Measurements from ENCODE around the gene RPL13.

Gene RPL13

GRCh38 chr16:89557690-89558490 lies 2.6 kb upstream of the RPL13 start:
- Histone ChIP-seq H3K27ac (no peak overlapping the region), H3K36me3 (peaks cover 48% of the 10 kb centered on the region)
- TF ChIP-seq CTCF (IDR thresholded peaks at IDR 0.05): no peak

GRCh38 chr16:89561142-89561883 lies 831 bp downstream of the RPL13 start:
- H3K9me3 ChIP-seq: no peaks in the 10 kb centered on the region
- no peak for TF ChIP-seq CTCF (IDR thresholded peaks at IDR 0.05)
- H3K27ac ChIP-seq: peak overlapping the region; percentile 91
- H3K27me3 ChIP-seq: peaks cover 14% of the 10 kb centered on the region
- peaks cover 36% of the 10 kb centered on the region for H3K36me3 ChIP-seq
- H3K4me1 ChIP-seq (ENCODE audit: control insufficient read depth in 1 of 2, insufficient read depth in 1 of 2, low read depth in 1 of 2, low read length in 1 of 2): peaks cover 38 to 50% of the 10 kb centered on the region in 2 experiments
- H3K4me3 ChIP-seq (ENCODE audit: low read depth in 1 of 2, low read length in 1 of 2): peak overlapping the region; percentile 91 to 97

More at GRCh38 chr16:89557690-89558490, 2.6 kb upstream of the RPL13 start:
- peaks cover 25 to 38% of the 10 kb centered on the region in 2 experiments for H3K4me1 ChIP-seq (ENCODE audit: control insufficient read depth in 1 of 2, insufficient read depth in 1 of 2, low read depth in 1 of 2, low read length in 1 of 2)
- no peaks in the 10 kb centered on the region for H3K27me3 ChIP-seq
- H3K9me3 ChIP-seq: no peaks in the 10 kb centered on the region
- no peak overlapping the region for H3K4me3 ChIP-seq (ENCODE audit: low read depth in 1 of 2, low read length in 1 of 2)

- no peaks in the 10 kb centered on the region for H3K9me3 ChIP-seq
- no peak overlapping the region for H3K4me3 ChIP-seq (ENCODE audit: low read depth in 1 of 2, low read length in 1 of 2)
- H3K27me3 ChIP-seq: peaks cover 17% of the 10 kb centered on the region
- no peak overlapping the region for H3K27ac ChIP-seq
- H3K4me1 ChIP-seq (ENCODE audit: control insufficient read depth in 1 of 2, insufficient read depth in 1 of 2, low read depth in 1 of 2, low read length in 1 of 2): peaks cover 38 to 48% of the 10 kb centered on the region in 2 experiments
- peaks cover 33% of the 10 kb centered on the region for H3K36me3 ChIP-seq
- TF ChIP-seq CTCF (IDR thresholded peaks at IDR 0.05): no peak
These were observed 1.6 kb downstream of the RPL13 start for GRCh38 chr16:89561884-89562599.

- no peak overlapping the region for H3K27ac ChIP-seq
- H3K27me3 ChIP-seq: peaks cover 17% of the 10 kb centered on the region
- no peak for TF ChIP-seq CTCF (IDR thresholded peaks at IDR 0.05)
- H3K4me1 ChIP-seq (ENCODE audit: control insufficient read depth in 1 of 2, insufficient read depth in 1 of 2, low read depth in 1 of 2, low read length in 1 of 2): peaks cover 38 to 42% of the 10 kb centered on the region in 2 experiments
- peaks cover 33% of the 10 kb centered on the region for H3K36me3 ChIP-seq
- H3K9me3 ChIP-seq: no peaks in the 10 kb centered on the region
- no peak overlapping the region for H3K4me3 ChIP-seq (ENCODE audit: low read depth in 1 of 2, low read length in 1 of 2)
These were observed 2.5 kb downstream of the RPL13 start for GRCh38 chr16:89562939-89563338.

- H3K27me3 ChIP-seq: peaks cover 17% of the 10 kb centered on the region
- peaks cover 38 to 42% of the 10 kb centered on the region in 2 experiments for H3K4me1 ChIP-seq (ENCODE audit: control insufficient read depth in 1 of 2, insufficient read depth in 1 of 2, low read depth in 1 of 2, low read length in 1 of 2)
- H3K36me3 ChIP-seq: peaks cover 33% of the 10 kb centered on the region
- no peak overlapping the region for H3K27ac ChIP-seq
- H3K4me3 ChIP-seq (ENCODE audit: low read depth in 1 of 2, low read length in 1 of 2): no peak overlapping the region
- no peak for TF ChIP-seq CTCF (IDR thresholded peaks at IDR 0.05)
- H3K9me3 ChIP-seq: no peaks in the 10 kb centered on the region
These were observed 3.3 kb downstream of the RPL13 start for GRCh38 chr16:89563639-89564392.
